C4-2B (cell line): ENCODE results near the gene OR10D3.

Experiments used
- H3K27ac ChIP-seq: fragments of 450-650 bp; 2 replicates; pipeline ENCODE4 v1.5.1; 2017
- CTCF ChIP-seq: fragments of 450-650 bp; conservative IDR thresholded peaks from 2 replicates; pipeline ENCODE4 v1.5.1; 2017; ENCODE audit warnings: mild to moderate bottlenecking
- ZFX ChIP-seq: fragments of 450-650 bp; IDR thresholded peaks from 2 replicates; pipeline ENCODE4 v1.6.1; 2017

OR10D3 gene

GRCh38 chr11:124160986-124161385 lies 22.2 kb upstream of the OR10D3 start:
- H3K27ac ChIP-seq, result no peak overlapping the region
- TF ChIP-seq ZFX (no peak), CTCF (no peak)

DNA sequence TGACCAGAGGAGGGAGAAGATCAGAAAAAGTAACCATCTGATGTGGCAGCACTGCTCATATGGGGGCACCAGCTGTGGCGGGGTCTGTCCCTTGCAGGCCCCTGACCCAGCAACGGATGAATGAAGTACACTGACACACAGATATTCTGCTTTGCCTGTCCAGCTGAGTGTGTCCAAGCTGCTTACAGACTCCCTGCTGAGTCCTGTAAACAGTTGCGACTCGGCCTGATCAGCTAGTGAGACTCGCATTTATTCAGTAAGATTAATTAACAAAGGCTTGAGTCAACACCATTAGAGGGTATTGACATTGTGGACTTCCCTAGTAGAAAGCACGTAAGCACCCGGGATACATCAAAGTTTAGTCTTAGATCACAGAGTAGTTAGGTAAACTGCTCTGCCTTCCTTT lies 15.3 kb upstream of the OR10D3 start:
- TF ChIP-seq ZFX (no peak), CTCF (no peak)

DNA sequence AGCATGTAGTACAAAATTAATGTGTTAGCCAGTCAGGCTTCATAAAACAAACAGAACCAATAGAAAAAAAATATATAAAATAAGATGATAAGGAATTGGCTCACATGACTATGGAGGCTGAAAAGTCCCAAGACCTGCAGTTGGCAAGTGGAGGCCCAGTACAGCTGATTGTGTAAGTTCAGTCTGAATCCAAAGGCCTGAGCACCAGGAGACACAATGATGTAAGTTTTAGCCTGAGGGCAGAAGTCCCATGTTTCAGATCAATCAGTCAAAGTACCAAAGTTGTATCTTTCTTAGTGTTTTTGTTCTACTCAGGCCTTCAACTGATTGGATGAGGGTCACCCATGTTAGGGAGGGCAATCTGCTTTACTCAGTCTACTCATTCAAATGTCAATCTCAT lies 14.3 kb upstream of the OR10D3 start:
- no peak overlapping the region for H3K27ac ChIP-seq
- TF ChIP-seq ZFX, result no peak
- no peak for TF ChIP-seq CTCF

More for the DNA sequence above, 15.3 kb upstream of the OR10D3 start:
- no peak overlapping the region for H3K27ac ChIP-seq

DNA sequence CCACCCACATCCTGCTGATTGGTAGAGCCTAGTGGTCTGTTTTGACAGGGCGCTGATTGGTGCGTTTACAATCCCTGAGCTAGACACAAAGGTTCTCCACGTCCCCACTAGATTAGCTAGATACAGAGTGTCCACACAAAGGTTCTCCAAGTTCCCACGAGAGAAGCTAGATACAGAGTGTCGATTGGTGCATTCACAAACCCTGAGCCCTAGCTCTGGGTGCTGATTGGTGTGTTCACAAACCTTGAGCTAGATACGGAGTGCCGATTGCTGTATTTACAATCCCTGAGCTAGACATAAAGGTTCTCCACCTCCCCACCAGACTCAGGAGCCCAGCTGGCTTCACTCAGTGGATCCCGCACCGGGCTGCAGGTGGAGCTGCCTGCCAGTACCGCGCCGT lies 12.8 kb upstream of the OR10D3 start:
- H3K27ac ChIP-seq, result peak overlapping the region; percentile 69

GRCh38 chr11:124170801-124171586 lies 12.2 kb upstream of the OR10D3 start:
- H3K27ac ChIP-seq, result peak overlapping the region; percentile 69
- no peak for TF ChIP-seq CTCF
- TF ChIP-seq ZFX, result no peak

DNA sequence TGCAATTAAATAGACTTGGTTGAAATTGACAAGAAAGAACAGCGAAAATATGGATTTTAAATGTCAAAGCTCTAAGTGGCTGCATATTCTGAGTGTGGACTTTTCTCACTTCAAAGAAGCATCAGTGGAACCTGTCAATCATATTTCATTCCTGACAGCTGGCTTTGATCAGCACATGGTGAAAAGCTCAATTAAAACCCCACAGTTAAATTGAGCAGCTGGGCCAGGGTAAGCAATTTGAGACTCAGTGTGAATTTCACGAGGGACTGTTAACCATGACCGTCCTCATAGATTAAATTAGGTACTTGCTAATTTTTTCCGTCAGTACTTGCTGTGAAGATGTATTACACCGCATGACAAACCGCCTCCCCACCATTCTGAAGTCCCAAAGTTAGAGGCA lies 11.0 kb upstream of the OR10D3 start:
- no peak overlapping the region for H3K27ac ChIP-seq
- TF ChIP-seq CTCF (no peak), ZFX (no peak)

- H3K27ac ChIP-seq, result no peak overlapping the region
- no peak for TF ChIP-seq CTCF
- TF ChIP-seq ZFX, result no peak
These were observed 10.5 kb upstream of the OR10D3 start for GRCh38 chr11:124172599-124172998.

GRCh38 chr11:124174001-124174583 lies 9.1 kb upstream of the OR10D3 start:
- no peak overlapping the region for H3K27ac ChIP-seq
- no peak for TF ChIP-seq CTCF
